ENCODE results near the gene COPE.
"Not testable (repeated sequence)": the region's sequence is repeated elsewhere in the genome, so short reads cannot be mapped to it uniquely, and the experiment has no call there.

COPE gene

GRCh38 chr19:18940769-18941627 lies 21.8 kb upstream of the COPE start, which contains the start of gene HOMER3:
TSS of gene HOMER3 (minus strand) at chr19:18941217. CDS start at chr19:18938982, 2,235 bp downstream.
- DNase-seq (ENCODE audit: low read depth): no peak

- DNase-seq (ENCODE audit: low read depth): no peak
Measured at GRCh38 chr19:18939922-18940768, 21.0 kb upstream of the COPE start.

GRCh38 chr19:18939163-18939562 lies 20.0 kb upstream of the COPE start:
- no peak for DNase-seq (ENCODE audit: low read depth)

- DNase-seq (ENCODE audit: low read depth): no peak
Measured at GRCh38 chr19:18933297-18933696, 14.1 kb upstream of the COPE start.

GRCh38 chr19:18932216-18932841 lies 13.1 kb upstream of the COPE start:
- DNase-seq (ENCODE audit: low read depth): no peak

- no peak for DNase-seq (ENCODE audit: low read depth)
Measured at GRCh38 chr19:18931316-18932162, 12.4 kb upstream of the COPE start.

GRCh38 chr19:18929311-18929710 lies 10.1 kb upstream of the COPE start:
- no peak for DNase-seq (ENCODE audit: low read depth)

- no peak for DNase-seq (ENCODE audit: low read depth)
Measured at GRCh38 chr19:18928018-18928805, 9.0 kb upstream of the COPE start.

- no peak for DNase-seq (ENCODE audit: low read depth)
Measured at GRCh38 chr19:18924684-18925213, 5.6 kb upstream of the COPE start.

GRCh38 chr19:18922228-18922985 lies 3.2 kb upstream of the COPE start:
- no peak for DNase-seq (ENCODE audit: low read depth)

GRCh38 chr19:18921593-18921992 lies 2.4 kb upstream of the COPE start:
- no peak for DNase-seq (ENCODE audit: low read depth)

- no peak for DNase-seq (ENCODE audit: low read depth)
Measured at GRCh38 chr19:18920400-18920799, 1.2 kb upstream of the COPE start.

GRCh38 chr19:18919900-18920214 lies 670 bp upstream of the COPE start:
- no peak for DNase-seq (ENCODE audit: low read depth)

- not testable (repeated sequence) for DNase-seq (ENCODE audit: low read depth)
Measured at GRCh38 chr19:18917593-18917992, 1.6 kb downstream of the COPE start.

GRCh38 chr19:18915639-18916038 lies 3.5 kb downstream of the COPE start:
- no peak for DNase-seq (ENCODE audit: low read depth)

GRCh38 chr19:18913466-18913865 lies 5.7 kb downstream of the COPE start:
- no peak for DNase-seq (ENCODE audit: low read depth)

GRCh38 chr19:18912933-18913332 lies 6.3 kb downstream of the COPE start:
- DNase-seq (ENCODE audit: low read depth): no peak

- no peak for DNase-seq (ENCODE audit: low read depth)
Measured at GRCh38 chr19:18910801-18911436, 8.3 kb downstream of the COPE start.

GRCh38 chr19:18910010-18910409 lies 9.2 kb downstream of the COPE start:
- DNase-seq (ENCODE audit: low read depth): no peak

Data from GM04503 (cell line).